ENCODE measurements around the gene HNRNPL. TPM values are rescaled to one million over a fixed set of nuclear protein-coding genes. Genes with fewer than 3 reads are reported as not detected.
"Not testable (repeated sequence)": the region's sequence is repeated elsewhere in the genome, so short reads cannot be mapped to it uniquely, and the experiment has no call there.

The HNRNPL gene
- total and polyA plus RNA-seq, 2 of the 8 experiments (the other 6 are each of a cell fraction or from before 2014, with no cell fraction given): 404 to 779 TPM

DNA sequence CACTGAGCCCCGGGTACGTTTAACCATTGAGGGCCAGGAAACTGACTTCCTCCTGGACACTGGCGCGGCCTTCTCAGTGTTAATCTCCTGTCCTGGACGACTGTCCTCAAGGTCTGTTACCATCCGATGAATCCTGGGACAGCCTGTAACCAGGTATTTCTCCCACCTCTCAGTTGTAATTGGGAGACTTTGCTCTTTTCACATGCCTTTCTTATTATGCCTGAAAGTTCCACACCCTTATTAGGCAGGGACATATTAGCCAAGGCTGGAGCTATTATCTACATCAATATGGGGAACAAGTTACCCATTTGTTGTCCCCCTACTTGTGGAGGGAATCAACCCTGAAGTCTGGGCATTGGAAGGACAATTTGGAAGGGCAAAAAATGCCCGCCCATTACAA, 23.9 kb downstream of the HNRNPL start:
- not testable (repeated sequence) for H4K20me1 ChIP-seq (replicated peaks in 1 of 2; ENCODE audit: control insufficient read depth in 1 of 2, insufficient read depth in 2 of 2, low read length in 2 of 2); FAIRE-seq; H2AK5ac ChIP-seq (ENCODE audit: low read depth, low read length); H4K91ac ChIP-seq (replicated peaks; ENCODE audit: insufficient read length, low read length); H3K9me3 ChIP-seq (ENCODE audit: insufficient read depth in 2 of 2, low read depth in 1 of 2, low read length in 1 of 2); H3K4ac ChIP-seq (replicated peaks; ENCODE audit: insufficient read length, low read depth, low read length); H3K4me2 ChIP-seq (ENCODE audit: insufficient read depth in 1 of 2, low read depth in 2 of 2, low read length in 2 of 2); H2AFZ ChIP-seq (ENCODE audit: low read length); H3K4me1 ChIP-seq (replicated peaks in 1 of 4; ENCODE audit: control insufficient read depth in 3 of 4, insufficient read depth in 4 of 4, low read length in 3 of 4); H3K79me2 ChIP-seq (ENCODE audit: control insufficient read depth in 1 of 2, insufficient read depth in 2 of 2, low read length in 2 of 2); H3K14ac ChIP-seq (ENCODE audit: insufficient read length); H3K23ac ChIP-seq (ENCODE audit: insufficient read length); H4K8ac ChIP-seq (ENCODE audit: extremely low read depth, insufficient read depth, low read length); H3K9ac ChIP-seq (replicated peaks in 1 of 4; ENCODE audit: extremely low read depth in 1 of 4, low read depth in 3 of 4, low read length in 3 of 4); H3K27ac ChIP-seq (ENCODE audit: low read depth, low read length); H3K27me3 ChIP-seq (replicated peaks in 1 of 4; ENCODE audit: control insufficient read depth in 3 of 4, extremely low read depth in 1 of 4, insufficient read depth in 3 of 4, low read length in 3 of 4); DNase-seq (ENCODE audit: low read depth in 1 of 2, low spot score in 2 of 2); H3K18ac ChIP-seq (ENCODE audit: extremely low read depth, low read length); H2BK120ac ChIP-seq (replicated peaks; ENCODE audit: low read depth, low read length); H3K79me1 ChIP-seq (ENCODE audit: low read depth, low read length); H2BK20ac ChIP-seq (ENCODE audit: low read length); H2BK5ac ChIP-seq (ENCODE audit: low read depth, low read length); H2BK12ac ChIP-seq (ENCODE audit: low read depth, low read length); H2BK15ac ChIP-seq (ENCODE audit: low read length); H4K5ac ChIP-seq (ENCODE audit: insufficient read length, low read depth, low read length); H3K4me3 ChIP-seq (ENCODE audit: extremely low read depth in 1 of 4, insufficient read depth in 2 of 4, low read depth in 3 of 4, low read length in 4 of 4); H3K23me2 ChIP-seq (ENCODE audit: low read depth, low read length); H3K56ac ChIP-seq (replicated peaks; ENCODE audit: insufficient read length, low read depth, low read length)
- ChIA-PET CTCF (ENCODE audit: partially characterized antibody) (interaction anchor here (1.1 kb wide), 1 partner anchor 62 kb away, joined by 3 read pairs; no protein-coding TSS in a partner anchor), POLR2A (ENCODE audit: partially characterized antibody) (interaction anchor here (0.6 to 4.6 kb wide), 8 partner anchors 9 to 562 kb away, joined by 3 to 20 read pairs (median 6); partner anchors contain the start of gene SPINT2)
- 96% methylated on average over 7 of the region's 7 CpGs; no CpG with 5 or more reads in 1 of the 2 experiments for WGBS, 2 experiments (ENCODE audit: extremely low coverage in 1 of 2, insufficient coverage in 1 of 2, insufficient read length in 1 of 2, insufficient replicate concordance in 2 of 2, low coverage in 1 of 2, low lambda C conversion rate in 2 of 2, missing lambda C conversion rate in 1 of 2)
- H3K36me3 ChIP-seq (ENCODE audit: control insufficient read depth in 2 of 4, insufficient read depth in 4 of 4, low read length in 3 of 4): peaks cover 0 to 26% (median 10%) of the 10 kb centered on the region in 4 experiments; a peak in 3 of 8 replicates

Measured in H1 (cell line).